ENCODE data around the gene ROBO4.

GRCh38 chr11:124873951-124874350 lies 23.7 kb downstream of the ROBO4 start:
- TF ChIP-seq, protein P1, sequence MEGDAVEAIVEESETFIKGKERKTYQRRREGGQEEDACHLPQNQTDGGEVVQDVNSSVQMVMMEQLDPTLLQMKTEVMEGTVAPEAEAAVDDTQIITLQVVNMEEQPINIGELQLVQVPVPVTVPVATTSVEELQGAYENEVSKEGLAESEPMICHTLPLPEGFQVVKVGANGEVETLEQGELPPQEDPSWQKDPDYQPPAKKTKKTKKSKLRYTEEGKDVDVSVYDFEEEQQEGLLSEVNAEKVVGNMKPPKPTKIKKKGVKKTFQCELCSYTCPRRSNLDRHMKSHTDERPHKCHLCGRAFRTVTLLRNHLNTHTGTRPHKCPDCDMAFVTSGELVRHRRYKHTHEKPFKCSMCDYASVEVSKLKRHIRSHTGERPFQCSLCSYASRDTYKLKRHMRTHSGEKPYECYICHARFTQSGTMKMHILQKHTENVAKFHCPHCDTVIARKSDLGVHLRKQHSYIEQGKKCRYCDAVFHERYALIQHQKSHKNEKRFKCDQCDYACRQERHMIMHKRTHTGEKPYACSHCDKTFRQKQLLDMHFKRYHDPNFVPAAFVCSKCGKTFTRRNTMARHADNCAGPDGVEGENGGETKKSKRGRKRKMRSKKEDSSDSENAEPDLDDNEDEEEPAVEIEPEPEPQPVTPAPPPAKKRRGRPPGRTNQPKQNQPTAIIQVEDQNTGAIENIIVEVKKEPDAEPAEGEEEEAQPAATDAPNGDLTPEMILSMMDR (IDR thresholded peaks at IDR 0.05) = no peak
- no peak for TF ChIP-seq POLR2A (IDR thresholded peaks at IDR 0.05)

All from stomach (tissue), 4 donors.